IPS-18c (cell line): ENCODE data around the gene BMP4.
A peak's percentile ranks its signal among the peaks of the same experiment; 100 is the strongest.

Source experiments
- H3K4me3 ChIP-seq: 2 replicates; pipeline ENCODE4 v1.7.0; 2013; ENCODE audit warnings: low read depth, mild to moderate bottlenecking, low read length, moderate library complexity; ENCODE audit not compliant: insufficient read depth
- H3K9me3 ChIP-seq: one replicate; pipeline ENCODE4 v1.6.1; 2013; ENCODE audit warnings: mild to moderate bottlenecking, low read length, moderate library complexity; ENCODE audit not compliant: control insufficient read depth, insufficient read depth

Gene BMP4

DNA sequence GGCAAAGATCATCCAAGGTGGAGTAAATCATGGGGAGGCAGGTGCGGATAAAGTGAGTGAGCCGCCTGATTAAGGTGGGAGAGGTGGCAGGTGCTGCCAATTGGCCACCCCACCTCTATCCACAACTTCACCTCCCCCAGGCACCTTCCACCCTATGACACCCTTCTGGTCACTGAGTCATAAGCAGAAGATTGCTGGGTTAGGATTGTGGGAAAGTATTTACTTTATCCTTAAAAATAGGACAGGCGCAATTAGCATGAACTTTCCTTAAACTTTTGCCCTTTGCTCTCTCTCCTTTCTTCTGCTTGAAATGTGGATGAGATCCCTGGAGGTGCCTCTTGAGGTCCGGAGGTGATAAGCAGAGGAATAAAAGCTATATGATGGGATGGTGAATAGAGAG, 14.9 kb upstream of the BMP4 start:
- H3K9me3 ChIP-seq, result no peaks in the 10 kb centered on the region
- no peak overlapping the region for H3K4me3 ChIP-seq

DNA sequence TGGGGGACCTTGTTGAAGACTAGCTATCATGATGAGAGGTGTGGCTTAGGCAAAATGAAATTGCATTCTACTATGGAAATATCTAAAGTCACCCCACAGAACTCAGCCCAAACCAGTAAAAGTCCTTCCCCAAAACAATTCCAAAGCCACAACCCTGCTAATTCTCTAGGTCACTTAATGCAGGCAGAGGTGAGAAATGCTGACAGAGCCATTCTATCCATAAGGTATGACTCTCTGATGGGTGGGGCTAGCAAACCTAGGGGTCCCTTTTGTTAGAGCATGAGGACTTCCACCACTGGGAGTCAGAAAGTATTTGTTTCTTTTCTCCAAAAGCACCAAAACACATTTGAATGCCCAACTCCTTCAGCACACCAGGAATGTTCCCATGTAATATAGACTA, 12.7 kb upstream of the BMP4 start:
- no peaks in the 10 kb centered on the region for H3K9me3 ChIP-seq
- H3K4me3 ChIP-seq, result no peak overlapping the region

DNA sequence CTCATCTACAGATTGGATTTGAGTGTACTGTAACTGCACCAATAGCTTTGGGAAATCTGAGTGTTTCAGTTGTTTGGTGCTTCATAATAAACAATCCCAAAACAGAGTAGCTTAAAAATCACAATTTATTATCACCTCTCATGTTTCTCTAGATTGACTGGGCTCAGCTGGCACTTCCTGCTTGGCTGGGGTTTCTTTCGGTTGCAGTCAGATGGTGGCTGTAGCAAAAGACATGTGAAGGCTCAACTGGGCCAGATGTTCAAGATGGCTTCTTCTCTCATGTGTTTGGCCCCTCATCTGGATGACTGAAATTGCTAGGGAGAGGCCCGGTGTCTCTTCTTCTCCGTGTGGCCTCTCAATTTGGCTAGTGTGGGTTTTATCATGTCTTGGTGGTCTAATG, 12.1 kb upstream of the BMP4 start:
- Histone ChIP-seq H3K4me3 (no peak overlapping the region), H3K9me3 (no peaks in the 10 kb centered on the region)

DNA sequence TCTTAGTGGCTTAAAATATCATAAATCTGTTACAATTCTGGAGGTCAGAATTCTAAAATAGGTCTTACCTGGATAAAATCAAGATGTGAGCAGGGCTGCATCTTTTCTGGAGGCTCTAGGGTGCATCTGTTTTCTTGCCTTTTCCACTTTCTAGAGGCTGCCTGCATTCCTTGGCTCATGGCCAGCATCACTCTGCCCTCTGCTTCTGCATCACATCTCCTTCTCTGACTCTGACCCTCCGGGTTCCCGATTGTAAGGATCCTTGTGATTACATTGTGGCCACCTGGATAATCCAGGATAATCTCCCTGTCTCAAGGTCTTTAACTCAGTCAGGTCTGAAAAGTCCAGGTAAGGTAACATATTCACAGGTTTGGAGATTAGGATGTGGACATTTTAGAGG, 11.0 kb upstream of the BMP4 start:
- Histone ChIP-seq H3K9me3 (no peaks in the 10 kb centered on the region), H3K4me3 (no peak overlapping the region)

DNA sequence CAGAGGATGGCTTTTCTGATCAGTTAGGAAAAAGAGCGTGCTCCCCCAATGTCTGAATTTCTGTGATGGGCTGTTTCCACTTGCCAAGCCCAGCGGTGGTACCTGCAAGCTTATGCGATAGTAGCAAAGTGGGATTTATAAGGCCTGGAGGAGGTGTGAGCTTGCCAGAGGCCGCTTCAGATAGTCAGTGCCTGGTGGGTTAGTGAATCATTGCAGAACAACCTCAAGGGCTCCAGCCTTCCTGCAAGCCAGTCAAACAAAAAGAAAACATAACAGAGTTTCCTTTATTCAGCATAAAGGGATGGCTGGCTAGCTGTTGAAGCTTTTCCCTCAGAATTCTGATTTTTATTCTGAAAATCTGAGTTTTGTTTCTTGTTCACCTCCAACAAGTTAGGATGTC, 7.6 kb upstream of the BMP4 start:
- no peak overlapping the region for H3K4me3 ChIP-seq

DNA sequence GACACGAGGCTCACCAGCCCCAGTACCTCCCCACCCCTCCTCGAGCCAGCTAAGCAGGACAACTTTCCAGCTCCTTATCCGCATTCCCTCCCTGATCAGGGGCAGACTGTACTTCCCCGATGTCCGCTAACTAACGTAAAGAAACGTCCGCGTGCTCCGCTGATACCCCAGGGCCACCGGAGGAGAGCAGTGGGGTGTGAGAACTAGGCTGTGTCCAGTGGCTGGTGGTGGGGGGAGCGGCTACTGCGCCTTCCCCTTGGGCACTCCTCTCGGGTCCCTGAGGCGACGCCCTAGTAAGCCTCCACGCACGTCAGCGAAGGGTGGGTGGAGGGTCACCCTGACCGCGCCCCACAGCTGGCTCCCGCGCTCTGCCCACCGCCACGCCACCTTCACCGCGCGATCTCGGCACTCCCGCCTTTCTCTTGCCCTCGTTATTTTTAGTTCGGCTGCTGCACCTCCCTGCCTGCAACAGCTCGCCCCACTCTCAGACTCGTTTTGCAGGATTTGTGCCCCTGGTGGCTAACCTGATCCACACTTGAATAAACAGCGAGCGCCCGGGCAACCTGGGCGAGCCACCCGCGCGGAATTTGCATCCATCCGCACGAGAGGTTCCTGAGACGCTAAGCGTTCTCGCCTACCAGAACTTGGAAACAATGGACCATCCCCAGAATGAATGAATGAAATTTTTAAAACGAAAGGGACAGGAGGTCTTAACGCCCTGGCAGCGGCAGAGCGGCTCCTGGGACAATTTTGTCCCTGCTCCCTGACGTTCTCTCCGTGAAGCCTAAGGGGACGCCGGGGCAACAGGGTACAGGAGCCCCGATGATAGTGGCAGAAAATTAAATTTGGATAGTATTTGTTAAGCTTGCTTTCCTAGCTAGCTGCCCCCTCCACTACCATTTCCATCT, 6.9 kb upstream of the BMP4 start:
- no peaks in the 10 kb centered on the region for H3K9me3 ChIP-seq
- H3K4me3 ChIP-seq, result peak overlapping the region; percentile 29

More for the DNA sequence above, 7.6 kb upstream of the BMP4 start:
- H3K9me3 ChIP-seq, result no peaks in the 10 kb centered on the region

DNA sequence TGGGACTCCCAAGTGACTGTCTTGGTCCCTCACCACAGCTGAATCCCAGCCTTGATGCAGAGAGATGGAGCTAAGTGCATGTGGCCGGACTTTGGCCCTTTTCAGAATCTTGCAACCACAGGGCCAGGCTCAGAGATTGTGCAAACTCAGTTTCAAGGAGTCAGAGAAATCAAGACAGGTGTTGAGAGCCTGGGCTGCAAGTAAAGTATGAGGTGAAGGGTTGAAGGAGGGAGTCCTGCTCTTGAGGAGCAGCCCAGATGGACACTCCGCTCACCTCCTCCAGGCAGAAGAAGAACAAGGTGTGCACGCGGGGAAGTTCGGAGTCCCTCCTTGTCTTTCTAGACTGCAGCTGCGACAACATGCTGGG, 6.3 kb upstream of the BMP4 start:
- Histone ChIP-seq H3K9me3 (no peaks in the 10 kb centered on the region), H3K4me3 (no peak overlapping the region)

DNA sequence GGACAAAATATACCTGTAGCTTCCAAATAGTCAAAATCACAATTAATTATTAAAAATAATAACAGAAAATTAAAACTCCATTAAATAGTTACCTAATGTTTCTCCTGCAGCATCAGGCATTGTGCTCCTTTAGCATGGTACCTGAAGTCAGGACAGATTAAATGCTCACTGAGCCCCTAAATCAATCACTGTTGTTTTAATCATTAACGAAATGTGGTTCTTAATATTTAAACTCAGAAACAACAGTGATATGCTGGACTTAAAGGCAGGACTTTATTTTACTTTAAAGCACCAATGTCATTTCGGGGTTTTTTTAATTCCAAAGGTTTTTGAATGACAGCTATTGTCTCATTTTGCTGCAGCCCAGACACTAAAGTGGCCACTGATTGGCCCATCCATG, 2.0 kb upstream of the BMP4 start:
- Histone ChIP-seq H3K4me3 (no peak overlapping the region), H3K9me3 (no peaks in the 10 kb centered on the region)

DNA sequence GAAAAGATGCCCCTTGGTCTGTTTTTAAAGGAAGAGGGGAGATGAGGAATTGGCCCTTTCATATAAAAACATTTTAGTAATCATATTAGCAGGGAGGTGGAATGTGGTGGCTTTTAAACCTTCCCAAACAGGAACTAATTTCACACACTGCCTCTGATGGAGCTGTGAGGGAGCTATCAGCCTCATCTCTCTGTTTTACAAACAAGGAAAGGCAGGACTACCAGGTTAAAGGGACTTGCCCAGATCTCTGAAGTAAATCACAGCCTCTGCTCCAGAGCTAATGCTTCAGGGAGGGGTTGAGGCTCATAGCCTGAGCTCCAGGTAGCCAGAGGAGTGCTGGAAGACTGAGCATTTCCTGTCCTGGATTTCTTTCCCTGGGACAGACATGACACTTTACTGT, 1.1 kb upstream of the BMP4 start:
- Histone ChIP-seq H3K4me3 (no peak overlapping the region), H3K9me3 (no peaks in the 10 kb centered on the region)

DNA sequence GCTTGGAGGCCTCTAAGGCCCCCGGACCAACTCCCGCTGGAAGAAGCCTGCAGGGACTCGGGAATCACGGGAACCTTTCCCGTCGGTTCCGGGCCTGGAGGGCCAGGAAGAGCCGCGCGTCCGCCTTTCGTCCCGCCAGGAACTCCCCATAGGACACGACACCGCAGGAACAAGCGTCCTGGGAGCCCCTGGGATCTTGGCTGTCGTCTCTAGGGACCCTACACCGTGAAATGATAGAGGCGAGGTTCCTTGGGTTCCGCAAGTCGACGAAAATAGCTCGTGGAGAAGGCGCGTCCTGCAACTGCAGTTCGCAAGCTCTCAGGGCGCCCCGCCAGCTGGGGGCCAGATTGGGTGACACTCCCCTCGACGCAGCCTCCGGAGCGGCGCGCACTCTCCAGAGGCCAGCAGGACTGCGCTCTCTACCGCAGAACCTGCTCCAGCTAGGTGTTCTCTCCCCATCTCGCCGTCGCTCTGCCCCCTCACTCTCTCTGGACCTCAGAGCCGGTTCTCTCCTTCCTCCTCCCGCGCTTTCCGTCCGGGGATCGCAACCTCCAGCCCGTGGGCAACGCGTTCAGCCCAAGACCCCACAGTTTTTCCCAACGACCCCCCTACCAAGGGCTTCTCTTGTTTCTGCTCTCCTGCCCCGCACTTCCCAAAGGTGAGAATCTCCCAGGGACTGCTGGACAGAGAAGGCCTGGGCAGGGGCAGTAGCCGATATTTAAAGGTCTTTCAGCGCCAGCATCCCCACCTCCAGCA, 776 bp downstream of the BMP4 start:
- H3K4me3 ChIP-seq, result peak overlapping the region; percentile 78
- H3K9me3 ChIP-seq, result no peaks in the 10 kb centered on the region

DNA sequence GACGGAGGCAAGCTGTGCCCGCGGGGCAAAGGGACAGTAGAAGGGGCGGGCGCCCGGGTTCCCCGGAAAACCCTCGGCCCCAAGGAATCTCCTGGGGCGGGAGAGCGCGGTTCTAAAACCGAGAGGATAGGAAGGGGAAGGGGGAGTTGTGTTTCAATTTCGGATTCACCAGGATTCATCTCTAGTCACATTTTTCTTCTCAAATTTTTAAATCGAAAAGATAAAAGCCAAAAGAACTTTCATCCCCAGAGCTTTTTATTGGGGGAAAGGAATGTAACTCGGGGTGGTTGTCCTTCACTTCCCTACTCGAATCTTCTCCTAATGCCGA, 1.4 kb downstream of the BMP4 start:
- no peaks in the 10 kb centered on the region for H3K9me3 ChIP-seq
- peak overlapping the region; percentile 78 for H3K4me3 ChIP-seq

DNA sequence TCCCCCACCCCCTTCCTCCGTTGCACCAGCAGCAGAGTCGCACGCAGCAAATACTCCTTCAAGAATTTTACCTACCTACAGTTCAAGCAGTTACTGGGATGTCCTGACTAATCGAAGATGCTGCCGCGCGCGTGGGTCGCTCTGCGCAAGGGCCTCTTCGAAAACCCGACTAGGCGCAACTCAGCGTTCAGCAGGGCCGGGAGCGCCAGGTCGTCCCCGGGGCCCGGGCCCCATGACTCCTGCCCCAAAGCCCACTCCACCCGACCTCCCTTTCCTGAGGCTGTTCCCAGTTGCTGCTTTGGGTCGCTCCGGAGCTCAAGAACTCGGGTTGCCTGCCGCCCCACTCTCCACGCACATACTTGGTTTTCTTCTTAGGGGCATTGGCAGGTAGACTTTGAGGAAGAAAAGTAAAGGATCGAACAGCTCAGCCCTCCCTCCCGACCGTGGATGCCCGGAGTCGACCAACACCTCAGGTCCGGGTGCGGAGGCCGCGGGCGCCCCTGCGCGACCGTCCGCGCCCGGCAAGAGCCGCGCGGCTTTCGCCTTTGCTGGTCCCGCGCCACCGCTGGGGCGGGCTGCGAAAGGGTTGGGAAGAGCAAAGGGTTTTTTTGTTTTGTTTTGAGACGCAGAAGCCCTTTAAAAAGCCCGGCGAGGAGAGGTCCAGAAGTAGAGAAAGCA, 1.9 kb downstream of the BMP4 start:
- H3K9me3 ChIP-seq, result no peaks in the 10 kb centered on the region
- H3K4me3 ChIP-seq, result peak overlapping the region; percentile 78

DNA sequence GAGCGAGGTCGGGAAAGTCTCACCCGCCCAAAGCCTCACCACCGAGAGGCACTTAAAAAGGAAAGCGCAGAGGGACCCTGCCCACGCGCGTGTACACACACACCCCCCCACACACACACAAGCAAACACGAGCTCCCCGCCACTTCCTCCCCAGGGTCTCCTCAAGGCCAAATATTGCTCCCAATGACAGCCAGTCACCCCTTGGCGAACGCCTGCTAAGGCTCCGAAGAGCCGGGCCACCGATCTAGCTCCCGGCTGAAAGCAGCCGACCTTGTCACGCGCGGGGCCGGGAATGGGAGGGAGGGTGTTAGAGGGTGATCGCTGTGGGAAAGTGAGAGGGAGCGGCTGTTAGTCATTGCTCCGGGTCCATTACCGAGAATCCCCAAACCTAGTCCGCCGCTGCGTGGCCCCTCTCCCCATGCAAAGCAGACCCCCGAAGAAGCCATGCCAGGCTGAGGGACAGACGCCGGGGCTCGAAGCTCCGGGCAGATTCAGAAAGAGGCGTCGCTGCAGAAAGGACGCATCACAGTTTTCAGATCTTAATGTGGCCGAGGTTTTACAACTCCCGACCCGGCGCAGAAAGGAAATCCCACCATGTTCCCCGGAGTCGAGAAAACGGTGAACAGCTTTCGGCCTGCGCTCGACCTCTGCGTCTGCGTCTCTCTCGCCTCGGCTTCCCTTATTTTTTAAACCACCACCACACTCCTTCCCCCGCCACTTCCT, 2.6 kb downstream of the BMP4 start:
- H3K4me3 ChIP-seq, result peak overlapping the region; percentile 78

DNA sequence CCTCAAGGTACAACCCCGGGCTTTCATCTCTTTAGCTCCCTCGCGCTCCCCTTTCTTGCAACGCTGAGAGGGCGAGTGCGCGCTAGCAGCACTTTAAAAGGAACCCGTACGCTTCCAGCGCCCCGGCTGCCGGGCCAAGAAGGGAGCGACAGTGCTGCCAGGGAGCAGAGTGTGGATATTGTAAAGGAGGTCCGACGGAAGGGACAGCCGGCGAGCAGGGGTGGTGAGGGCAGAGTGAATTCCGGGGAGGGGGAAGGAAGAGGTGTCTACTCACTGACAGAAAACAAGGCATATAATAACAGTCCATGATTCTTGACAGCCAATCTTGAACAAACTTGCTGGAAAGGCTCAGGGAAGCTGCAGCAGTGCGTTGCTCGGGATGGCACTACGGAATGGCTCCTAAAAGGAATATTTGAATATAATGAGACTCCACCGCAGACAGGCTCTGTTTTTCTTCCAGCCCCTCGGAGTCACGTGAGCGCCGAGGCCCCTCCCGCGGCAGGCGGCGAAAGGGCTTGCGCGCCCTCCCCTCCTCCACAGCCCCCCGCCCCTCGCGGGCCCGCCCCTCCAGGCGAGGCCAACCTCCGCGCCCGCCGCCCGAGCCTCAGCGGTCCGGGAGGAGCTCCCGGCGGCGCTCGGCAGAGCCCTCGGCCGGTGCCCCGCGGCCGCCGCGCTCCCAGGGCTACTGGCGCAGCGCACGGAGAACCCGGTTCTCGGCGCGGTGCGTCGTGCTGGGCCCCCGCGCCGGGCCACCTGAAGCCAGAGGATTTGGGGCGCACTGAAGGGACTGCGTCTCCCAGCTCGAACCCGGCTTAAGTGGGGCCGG, 3.4 kb downstream of the BMP4 start:
- no peaks in the 10 kb centered on the region for H3K9me3 ChIP-seq
- peak overlapping the region; percentile 78 for H3K4me3 ChIP-seq

More for the DNA sequence above, 2.6 kb downstream of the BMP4 start:
- no peaks in the 10 kb centered on the region for H3K9me3 ChIP-seq

DNA sequence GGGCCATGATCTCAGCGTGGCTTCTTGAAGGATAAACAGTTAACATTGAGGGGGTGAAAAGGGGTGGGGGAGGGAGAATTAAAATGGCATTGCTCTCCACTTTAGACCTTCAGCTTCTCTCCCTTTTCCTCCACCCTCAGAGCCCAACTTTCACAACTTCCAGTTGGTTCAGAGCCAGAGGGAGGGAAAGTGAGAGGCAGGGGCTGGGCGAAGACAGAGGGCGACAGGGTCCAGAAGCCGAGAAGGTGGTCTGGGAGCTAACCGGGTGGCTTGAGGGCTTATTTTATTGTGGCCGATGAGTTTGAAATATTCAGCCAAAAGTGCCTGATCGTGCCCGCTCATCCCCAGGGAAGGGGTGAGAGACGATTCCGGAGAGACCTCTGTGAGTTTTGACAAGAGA, 4.1 kb downstream of the BMP4 start:
- no peaks in the 10 kb centered on the region for H3K9me3 ChIP-seq
- peak overlapping the region; percentile 78 for H3K4me3 ChIP-seq

DNA sequence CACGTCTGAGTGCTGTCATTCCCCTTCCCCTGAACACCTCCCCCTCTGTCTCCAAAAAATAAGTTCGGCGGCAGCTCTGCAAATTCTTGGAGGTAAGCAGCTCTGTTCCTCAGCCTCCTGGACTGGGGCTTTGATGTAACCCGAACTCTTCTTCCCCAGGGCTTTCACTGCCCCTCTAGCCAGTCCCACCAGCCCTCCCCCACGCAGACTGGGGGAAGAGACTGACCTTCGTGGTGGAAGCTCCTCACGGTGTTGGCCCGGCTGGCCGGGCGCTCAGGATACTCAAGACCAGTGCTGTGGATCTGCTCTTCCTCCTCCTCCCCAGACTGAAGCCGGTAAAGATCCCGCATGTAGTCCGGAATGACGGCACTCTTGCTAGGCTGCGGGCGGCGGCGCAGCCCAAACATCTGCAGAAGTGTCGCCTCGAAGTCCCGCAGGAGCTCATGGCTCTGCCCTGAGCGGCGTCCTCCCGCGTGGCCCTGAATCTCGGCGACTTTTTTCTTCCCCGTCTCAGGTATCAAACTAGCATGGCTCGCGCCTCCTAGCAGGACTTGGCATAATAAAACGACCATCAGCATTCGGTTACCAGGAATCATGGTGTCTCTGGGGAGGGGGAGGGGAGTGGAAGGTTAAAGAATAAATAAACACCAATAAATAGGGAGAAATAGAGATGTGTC, 4.9 kb downstream of the BMP4 start:
- Histone ChIP-seq H3K4me3 (peak overlapping the region; percentile 78), H3K9me3 (no peaks in the 10 kb centered on the region)
